HG03432 (cell line): ENCODE measurements around the gene PTGFR.

Experiments used
- ATAC-seq: cut with Tn5 transposase; IDR thresholded peaks from one replicate; pipeline ENCODE4 v1.9.1; 2021; ENCODE audit warnings: mild to moderate bottlenecking, moderate library complexity; ENCODE audit not compliant: unreplicated experiment

Gene PTGFR

GRCh38 chr1:78520216-78520615, 29.4 kb downstream of the PTGFR start:
- ATAC-seq = no peak

- ATAC-seq = no peak
Observed at GRCh38 chr1:78520843-78521242, 30.1 kb downstream of the PTGFR start.

- ATAC-seq = no peak
Observed at GRCh38 chr1:78522136-78522535, 31.4 kb downstream of the PTGFR start.

GRCh38 chr1:78526496-78526895, 35.7 kb downstream of the PTGFR start:
- no peak for ATAC-seq

GRCh38 chr1:78527706-78528105, 36.9 kb downstream of the PTGFR start:
- no peak for ATAC-seq

- no peak for ATAC-seq
Observed at GRCh38 chr1:78533527-78533926, 42.8 kb downstream of the PTGFR start.

GRCh38 chr1:78535286-78535685, 44.5 kb downstream of the PTGFR start:
- ATAC-seq = no peak

- ATAC-seq = no peak
Observed at GRCh38 chr1:78536427-78536826, 45.7 kb downstream of the PTGFR start.

GRCh38 chr1:78540048-78540447, 49.3 kb downstream of the PTGFR start:
- ATAC-seq = no peak

GRCh38 chr1:78541479-78541878, 50.7 kb downstream of the PTGFR start:
- ATAC-seq = no peak

- no peak for ATAC-seq
Observed at GRCh38 chr1:78543941-78544643, 53.3 kb downstream of the PTGFR start.

GRCh38 chr1:78547081-78547480, 56.3 kb downstream of the PTGFR start:
- no peak for ATAC-seq

GRCh38 chr1:78549331-78549730, 58.6 kb downstream of the PTGFR start:
- ATAC-seq = no peak

GRCh38 chr1:78549891-78550290, 59.1 kb downstream of the PTGFR start:
- ATAC-seq = no peak

GRCh38 chr1:78553859-78554258, 63.1 kb downstream of the PTGFR start:
- ATAC-seq = no peak

GRCh38 chr1:78554840-78555239, 64.1 kb downstream of the PTGFR start:
- ATAC-seq = no peak

GRCh38 chr1:78559680-78560079, 68.9 kb downstream of the PTGFR start:
- no peak for ATAC-seq

GRCh38 chr1:78560811-78561210, 70.0 kb downstream of the PTGFR start:
- ATAC-seq = no peak

- ATAC-seq = no peak
Observed at GRCh38 chr1:78561856-78562255, 71.1 kb downstream of the PTGFR start.

- no peak for ATAC-seq
Observed at GRCh38 chr1:78565393-78565792, 74.6 kb downstream of the PTGFR start.

- no peak for ATAC-seq
Observed at GRCh38 chr1:78570539-78570938, 79.8 kb downstream of the PTGFR start.

- ATAC-seq = no peak
Observed at GRCh38 chr1:78577257-78578100, 86.7 kb downstream of the PTGFR start.
